GM18499 (cell line): ENCODE measurements around the gene TAF15.

ENCODE experiments used
- ATAC-seq: cut with Tn5 transposase; IDR thresholded peaks from one replicate; pipeline ENCODE4 v1.9.1; 2021; ENCODE audit warnings: moderate number of reproducible peaks; ENCODE audit not compliant: insufficient read depth, unreplicated experiment

Gene TAF15

DNA sequence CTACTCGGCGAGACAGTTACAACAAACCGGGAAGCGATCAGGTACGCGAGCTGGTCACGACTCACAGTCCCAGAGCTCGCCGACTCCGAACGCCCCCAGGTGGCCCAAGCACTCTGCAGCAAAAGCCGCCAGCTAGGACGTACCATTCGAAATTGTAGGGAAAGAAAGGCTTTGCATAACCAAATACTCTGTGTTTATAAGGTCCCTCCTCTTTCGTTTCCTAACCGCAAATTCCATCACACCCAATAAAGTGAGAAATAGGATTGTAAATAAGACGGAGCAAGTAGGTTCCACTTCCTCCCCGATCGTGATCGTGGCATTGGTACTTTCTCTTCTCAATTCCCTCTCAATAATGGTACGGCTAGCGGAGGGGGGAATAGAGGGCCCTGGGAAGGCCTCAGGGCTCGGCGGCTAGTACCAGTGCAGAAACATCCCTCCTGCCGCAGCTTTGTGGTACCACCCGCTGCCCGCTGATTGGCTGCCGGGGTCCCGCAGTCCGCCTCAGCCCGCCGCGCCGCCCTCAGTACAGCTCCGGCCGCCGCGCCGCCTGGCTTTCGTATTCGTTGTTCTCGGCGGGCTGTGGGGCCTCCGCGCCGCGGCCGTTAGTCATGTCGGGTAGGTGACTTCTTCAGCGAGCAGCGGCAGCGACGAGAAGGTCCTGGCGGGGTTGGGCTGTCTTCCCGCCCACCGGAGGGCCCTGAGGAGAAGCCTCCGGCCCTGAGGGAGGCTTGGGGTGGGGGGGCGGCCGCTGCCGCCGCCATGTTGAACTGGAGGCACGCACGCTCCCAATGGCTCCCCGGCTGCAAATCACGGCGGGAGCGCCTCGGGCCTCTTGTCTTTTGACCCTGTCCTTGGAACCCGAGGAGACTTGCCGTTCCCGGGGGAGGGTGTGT lies at the start of gene TAF15:
TAF15 (plus strand) TSS at position 523 of the 893 bp plus-strand sequence; CDS start at position 609, 86 bp downstream.
- ATAC-seq = peak; percentile 58

GRCh38 chr17:35760587-35760986 lies 48.7 kb upstream of the TAF15 start, which contains the start of gene C17orf50:
TSS of gene C17orf50 (plus strand) at chr17:35760887. CDS start at chr17:35760942, 55 bp downstream.
- no peak for ATAC-seq

GRCh38 chr17:35761601-35762000 lies 47.7 kb upstream of the TAF15 start:
- ATAC-seq = no peak

DNA sequence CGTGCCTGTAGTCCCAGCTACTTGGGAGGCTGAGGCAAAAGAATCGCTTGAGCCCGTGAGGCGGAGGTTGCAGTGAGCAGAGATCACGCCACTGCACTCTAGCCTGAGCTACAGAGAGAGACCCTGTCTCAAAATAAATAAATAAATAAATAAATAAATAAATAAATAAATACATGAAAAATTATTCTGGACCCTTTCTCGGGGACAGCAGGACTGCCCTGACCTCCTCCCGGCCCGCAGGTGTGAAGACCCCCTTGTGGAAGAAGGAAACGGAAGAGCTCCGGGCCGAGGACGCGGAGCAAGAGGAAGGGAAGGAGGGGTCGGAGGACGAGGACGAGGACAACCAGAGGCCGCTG lies 45.5 kb upstream of the TAF15 start:
- no peak for ATAC-seq

DNA sequence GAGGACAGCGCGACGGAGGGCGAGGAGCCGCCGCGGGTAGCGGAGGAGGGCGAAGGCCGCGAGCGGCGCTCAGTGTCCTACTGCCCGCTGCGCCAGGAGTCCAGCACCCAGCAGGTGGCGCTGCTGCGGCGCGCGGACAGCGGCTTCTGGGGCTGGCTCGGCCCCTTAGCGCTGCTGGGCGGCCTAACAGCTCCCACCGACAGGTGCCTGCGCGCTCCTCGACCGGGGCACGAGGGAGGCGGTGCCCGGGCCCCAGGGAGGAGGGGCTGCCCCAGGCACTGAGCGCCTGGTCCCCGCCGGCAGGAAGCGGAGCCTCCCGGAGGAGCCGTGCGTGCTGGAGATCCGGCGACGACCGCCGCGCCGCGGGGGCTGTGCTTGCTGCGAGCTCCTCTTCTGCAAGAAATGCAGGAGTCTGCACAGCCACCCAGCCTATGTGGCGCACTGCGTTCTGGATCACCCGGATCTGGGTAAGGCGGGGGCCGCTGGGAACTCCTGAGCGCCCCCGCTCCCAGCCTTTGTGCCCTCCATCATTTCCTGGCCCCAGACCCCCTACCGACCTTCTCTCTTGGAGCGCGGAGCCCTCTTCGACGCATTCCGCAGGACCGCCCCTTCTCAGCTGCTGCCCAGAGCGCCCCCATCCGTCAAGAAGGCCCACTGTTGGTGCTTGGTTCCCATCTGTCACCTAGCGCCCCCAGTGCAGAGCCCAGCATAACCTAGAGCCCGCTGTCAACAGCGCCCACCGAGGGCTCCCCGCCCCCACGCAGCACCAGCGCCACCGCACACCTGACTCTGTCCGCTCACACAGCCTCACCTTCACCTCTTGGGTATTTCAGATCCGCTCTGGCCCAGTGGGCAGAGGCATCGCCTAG lies 44.9 kb upstream of the TAF15 start:
- ATAC-seq = no peak

DNA sequence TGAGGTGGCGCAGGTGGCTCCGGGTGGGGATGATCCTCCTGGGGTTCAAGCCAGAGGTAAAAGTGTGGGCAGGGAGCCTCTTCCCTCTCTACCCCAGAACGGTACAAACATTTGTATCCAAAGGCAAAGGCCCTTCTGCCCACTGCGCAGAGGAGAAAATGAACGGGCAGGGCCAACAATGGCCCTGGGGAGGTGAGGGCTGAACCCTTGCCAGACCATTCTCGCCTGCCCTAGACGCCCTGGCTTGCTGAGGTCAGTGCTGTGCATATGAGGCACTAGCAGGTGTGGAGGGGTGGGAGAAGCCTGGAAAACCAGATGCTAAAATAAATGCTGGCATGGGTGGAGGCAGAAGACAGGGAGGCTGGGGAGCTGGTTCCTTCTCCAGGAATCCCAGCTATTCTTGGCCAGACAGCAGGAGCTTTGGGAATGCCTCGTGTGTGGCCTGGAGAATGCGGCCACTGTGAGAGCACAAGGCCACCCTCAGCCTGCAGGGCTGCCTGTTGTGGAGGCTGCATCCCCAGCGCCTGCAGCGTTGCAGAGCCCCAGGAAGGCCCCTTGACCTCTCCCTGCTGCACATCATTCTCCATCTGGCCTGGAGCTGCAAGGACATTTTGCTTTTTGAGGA lies 44.1 kb upstream of the TAF15 start:
- ATAC-seq = no peak

DNA sequence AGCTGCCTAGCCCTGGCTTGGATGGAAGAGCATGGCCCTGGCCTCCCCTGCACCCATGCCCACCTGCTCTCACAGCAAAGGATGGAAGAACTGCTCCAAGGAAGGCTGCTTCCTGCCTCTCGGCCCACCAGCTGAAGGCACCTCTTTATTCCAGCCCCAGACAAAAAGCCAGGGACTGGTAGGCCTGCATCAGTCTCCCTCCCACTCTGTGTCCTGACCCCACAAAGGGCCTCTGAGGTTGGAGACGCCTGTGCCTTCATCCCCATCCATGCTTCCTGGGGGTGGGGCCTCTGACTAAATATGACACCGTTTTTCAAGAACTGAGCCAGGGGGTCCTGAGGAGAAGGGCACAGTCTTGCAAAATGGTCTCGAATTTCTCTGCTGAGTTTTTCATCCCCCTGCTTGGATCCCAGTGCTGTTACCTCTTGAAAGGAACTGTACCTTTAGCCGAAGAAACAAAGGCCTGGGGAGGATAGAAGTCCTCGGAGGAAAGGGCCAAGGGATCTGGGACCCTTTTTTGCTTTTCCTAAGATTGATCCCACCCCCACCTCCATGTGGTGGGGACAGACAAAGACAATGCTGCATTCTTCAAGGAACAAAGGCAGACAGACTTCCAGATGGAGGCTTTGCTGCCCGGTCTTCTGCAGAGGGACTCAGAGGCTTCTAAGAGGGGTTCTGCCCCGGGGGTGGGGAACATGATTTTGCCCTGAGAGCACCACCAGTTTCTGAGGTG lies 43.4 kb upstream of the TAF15 start:
- no peak for ATAC-seq

- ATAC-seq = no peak
Observed at GRCh38 chr17:35766489-35766877, 42.8 kb upstream of the TAF15 start.

GRCh38 chr17:35766903-35767510 lies 42.3 kb upstream of the TAF15 start:
- ATAC-seq = no peak

DNA sequence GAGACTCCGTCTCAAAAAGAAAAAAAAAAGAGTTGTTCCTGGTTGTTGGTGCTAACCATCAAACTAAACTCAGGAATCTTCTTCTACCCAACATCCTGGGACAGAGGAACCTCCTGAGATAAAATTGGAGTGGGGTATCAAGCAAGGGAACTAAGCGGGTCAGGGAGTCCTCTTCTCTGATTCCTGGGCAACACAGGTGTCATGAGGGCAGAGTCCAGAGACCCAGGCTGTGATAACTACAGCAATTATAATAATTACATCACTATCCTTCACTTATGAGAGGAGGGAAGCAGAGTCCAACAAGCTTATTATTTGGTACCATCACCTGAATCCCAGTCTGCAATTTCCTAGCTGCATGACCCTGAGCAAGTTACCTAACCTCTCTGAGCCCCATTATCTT lies 40.5 kb upstream of the TAF15 start:
- no peak for ATAC-seq

DNA sequence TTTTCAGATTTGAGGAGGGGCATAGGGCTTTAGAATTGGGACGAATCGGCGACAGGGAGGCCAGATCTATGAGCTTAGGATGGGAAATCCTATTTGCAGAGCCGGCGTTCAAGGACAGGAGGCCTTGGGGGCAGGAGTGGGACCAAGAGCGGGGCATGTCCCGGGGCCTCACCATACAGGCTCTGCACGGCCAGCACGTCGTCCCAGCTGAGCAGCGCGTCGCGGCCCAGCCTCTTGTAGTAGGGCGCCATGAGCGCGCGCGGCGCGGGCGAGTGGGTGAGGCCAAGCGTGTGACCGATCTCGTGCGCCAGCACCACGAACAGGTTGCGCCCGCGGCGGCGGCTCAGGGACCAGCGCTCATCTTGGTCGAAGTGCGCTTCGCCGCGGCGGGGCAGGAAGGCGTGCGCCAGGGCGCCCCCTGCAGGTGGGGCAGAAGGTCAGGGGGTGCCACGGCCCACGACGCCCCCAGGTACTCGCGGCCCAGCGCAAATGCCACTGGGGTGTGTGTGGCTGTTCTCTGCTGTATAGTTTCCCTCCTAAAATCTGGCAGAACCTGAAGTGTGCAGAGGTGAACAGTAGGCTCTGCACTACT lies 39.3 kb upstream of the TAF15 start:
- no peak for ATAC-seq

GRCh38 chr17:35773129-35773528 lies 36.2 kb upstream of the TAF15 start:
- no peak for ATAC-seq

DNA sequence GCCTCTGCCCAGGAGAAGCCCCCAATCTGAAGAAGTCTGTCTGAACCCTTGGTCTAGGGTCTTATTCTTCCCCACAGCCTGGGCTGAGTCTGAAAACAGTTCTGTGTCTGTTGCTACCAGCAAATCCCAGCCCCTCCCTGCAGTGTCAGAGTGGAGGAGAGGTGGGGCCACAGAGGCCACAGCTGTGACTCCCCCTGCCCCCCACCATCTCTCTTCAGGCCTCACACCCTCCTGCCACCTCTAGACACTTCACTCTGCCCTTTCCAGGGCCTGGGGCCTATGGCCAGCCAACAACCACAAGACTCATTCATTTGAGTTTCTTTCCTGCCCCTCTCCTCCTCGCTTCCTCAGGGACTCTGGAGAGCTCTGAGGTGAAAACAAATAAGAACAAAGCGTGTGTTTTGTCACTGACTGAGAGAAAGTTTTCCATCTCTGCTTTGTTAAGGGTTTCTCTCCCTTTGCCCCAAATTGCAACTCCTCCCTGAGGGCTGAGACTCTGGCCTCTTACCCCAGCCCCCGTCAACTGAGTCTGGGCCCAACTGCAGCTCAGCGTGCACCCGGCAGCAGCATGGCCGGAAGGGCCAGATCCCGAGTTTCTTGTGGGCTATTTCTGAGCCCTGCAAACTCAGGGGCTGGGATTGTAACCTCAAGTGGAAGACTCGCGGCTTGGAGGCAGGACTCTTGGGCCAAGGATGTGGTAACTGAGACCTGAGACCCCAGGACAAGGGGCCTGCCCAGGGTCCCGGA lies 35.4 kb upstream of the TAF15 start:
- no peak for ATAC-seq

DNA sequence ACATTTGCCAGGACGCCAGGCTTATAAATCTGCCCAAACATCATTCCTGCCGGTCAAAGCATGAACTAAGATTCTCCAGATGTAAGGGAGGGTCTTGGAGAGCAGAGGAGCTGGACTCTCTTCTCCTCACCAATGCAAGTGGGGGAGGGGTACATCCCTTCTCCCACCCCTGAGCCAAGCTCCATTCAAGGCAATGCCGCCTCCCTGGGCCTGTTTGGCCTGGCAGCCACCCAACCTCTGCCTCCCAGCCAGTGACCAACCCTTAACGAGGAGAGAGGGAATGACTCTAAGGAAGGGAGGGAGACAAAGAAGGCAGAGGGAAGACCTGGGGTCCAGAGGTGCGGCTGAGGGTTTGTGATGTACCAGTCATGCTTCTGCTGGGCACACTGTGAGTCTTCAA lies 34.8 kb upstream of the TAF15 start:
- no peak for ATAC-seq

DNA sequence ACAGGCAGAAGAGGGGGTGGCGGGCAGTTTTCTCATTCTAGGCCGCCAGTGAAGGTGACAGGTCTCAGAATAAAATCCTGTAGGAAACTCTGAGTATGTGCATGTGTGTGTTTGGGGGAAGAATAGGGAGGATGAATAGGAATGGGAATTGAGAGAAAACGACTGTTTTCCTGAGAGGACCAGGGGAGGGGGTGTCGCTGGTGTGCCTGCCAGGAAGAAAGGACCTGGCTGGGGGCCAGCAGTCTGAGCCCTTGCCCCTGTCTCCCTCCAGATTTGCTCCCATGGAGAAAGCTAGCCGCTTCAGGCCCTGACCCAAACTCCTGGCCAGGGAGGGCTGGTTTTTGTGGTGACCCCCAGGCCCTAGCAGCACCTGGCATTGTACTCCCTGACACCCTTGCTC lies 34.2 kb upstream of the TAF15 start:
- no peak for ATAC-seq

DNA sequence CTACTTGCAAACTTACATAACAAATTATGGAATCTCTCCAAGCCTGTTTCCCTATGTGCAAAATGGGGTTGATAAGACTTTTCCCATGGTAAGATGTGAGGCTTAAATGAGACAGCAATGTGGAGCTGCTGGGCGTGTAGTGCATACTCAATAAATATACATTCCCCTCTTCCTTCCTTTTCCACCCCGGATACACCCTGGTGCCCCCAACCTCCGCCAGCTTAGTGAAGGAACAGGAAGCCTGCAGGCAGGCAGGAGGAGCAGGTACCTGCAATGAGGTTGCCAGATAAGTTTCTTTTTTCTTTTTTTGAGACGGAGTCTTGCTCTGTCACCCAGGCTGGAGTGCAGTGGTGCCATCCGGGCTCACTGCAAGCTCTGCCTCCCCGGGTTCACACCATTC lies 33.7 kb upstream of the TAF15 start:
- no peak for ATAC-seq

DNA sequence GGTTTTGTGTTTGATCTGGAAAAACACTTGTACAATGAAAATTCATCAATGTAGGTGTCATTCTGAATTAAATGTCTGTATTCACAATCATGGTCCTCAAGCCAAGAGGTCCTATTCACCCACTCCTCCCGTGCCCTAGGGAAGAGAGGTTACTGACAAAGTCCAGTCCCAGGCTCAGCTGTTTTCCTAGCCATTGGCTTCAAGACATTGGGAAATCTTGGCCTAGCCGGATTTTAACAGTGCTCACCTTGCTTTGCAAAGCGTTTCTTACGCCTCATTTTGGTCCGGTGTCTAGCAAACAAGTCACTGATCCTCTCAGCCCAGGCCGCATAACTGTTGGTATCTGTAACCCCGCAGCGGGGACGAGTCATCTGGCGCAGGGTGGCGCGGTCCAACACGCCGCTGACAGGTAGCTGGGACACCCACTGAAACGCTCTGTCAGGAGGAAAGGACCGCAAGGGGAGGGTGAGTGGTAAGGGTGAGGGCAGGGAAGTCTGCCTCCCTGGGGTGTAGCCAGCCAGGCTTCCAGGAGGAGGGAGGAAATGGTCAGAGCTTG lies 30.6 kb upstream of the TAF15 start:
- no peak for ATAC-seq

DNA sequence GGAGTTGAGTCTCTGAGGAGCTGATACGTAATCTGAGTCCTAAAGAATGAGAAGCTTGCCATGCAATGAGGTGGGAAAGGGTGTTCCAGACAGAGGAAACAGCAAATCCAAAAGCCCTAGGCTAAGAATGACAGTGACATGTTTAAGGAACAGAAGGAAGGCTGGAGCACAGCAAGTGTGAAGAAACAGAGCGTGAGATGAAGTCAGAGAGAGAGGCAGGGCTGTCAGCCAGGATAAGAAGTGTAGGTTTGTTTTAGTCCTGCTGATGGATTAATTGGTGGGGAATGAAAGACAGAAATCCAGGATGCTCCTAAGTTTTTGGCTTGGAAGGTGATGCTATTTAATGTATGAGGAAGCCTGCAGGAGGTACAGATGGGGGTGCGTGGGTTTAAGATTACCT lies 28.3 kb upstream of the TAF15 start:
- ATAC-seq = no peak
